ENCODE data around the gene ADAMTS16. TPM values are rescaled to one million over a fixed set of nuclear protein-coding genes. Genes with fewer than 3 reads are reported as not detected.

The ADAMTS16 gene
- total and polyA plus RNA-seq, 7 donors: under 0.01 to 5.3 (median 0.16) TPM; not detected in 2

DNA sequence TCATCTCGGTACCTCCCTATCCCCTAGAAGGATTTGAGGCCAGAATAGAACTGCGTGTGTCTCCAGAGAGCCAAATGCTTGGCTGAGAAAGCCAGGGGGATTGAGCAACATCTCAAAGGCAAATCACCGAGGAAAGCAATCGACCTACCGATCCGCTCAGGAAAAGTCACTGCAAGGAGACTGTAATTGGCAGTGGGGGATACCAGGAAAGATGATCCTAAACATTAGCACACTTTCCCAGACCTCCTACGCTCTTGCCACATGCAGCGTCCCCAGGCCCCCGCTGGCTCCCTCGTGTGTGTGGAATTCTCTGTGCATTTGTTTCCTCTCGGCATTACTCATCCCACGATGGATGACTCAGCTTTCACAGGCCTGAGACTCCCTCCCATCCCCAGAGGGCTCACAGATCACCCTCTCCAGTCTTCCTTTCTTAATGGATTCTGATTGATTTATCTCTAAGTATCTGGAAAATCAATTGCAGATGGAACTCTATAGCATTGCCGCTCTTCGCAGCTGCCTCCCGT lies 200.1 kb downstream of the ADAMTS16 start:
- no peaks in the 10 kb centered on the region for H3K4me1 ChIP-seq
- H3K27me3 ChIP-seq: no peaks in the 10 kb centered on the region
- no peaks in the 10 kb centered on the region for H3K36me3 ChIP-seq
- DNase-seq: peak; percentile 84
- intact Hi-C loops (cut with DNase I): no loop called here
- peaks cover 0 to 2% (median 0%) of the 10 kb centered on the region in 4 donors for H3K9me3 ChIP-seq
- H3K27ac ChIP-seq: peak overlapping the region in 3 of 4 donors; percentile 21 to 52 (median 24)
- TF ChIP-seq, protein P1, sequence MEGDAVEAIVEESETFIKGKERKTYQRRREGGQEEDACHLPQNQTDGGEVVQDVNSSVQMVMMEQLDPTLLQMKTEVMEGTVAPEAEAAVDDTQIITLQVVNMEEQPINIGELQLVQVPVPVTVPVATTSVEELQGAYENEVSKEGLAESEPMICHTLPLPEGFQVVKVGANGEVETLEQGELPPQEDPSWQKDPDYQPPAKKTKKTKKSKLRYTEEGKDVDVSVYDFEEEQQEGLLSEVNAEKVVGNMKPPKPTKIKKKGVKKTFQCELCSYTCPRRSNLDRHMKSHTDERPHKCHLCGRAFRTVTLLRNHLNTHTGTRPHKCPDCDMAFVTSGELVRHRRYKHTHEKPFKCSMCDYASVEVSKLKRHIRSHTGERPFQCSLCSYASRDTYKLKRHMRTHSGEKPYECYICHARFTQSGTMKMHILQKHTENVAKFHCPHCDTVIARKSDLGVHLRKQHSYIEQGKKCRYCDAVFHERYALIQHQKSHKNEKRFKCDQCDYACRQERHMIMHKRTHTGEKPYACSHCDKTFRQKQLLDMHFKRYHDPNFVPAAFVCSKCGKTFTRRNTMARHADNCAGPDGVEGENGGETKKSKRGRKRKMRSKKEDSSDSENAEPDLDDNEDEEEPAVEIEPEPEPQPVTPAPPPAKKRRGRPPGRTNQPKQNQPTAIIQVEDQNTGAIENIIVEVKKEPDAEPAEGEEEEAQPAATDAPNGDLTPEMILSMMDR (IDR thresholded peaks at IDR 0.05): no peak
- peak in 2 of 4 donors; percentile 26 to 63 for TF ChIP-seq POLR2AphosphoS5 (IDR thresholded peaks at IDR 0.05)
- WGBS, 2 donors: 71 to 72% methylated on average over 15 of the region's 15 CpGs
- H3K4me3 ChIP-seq: no peak overlapping the region

DNA sequence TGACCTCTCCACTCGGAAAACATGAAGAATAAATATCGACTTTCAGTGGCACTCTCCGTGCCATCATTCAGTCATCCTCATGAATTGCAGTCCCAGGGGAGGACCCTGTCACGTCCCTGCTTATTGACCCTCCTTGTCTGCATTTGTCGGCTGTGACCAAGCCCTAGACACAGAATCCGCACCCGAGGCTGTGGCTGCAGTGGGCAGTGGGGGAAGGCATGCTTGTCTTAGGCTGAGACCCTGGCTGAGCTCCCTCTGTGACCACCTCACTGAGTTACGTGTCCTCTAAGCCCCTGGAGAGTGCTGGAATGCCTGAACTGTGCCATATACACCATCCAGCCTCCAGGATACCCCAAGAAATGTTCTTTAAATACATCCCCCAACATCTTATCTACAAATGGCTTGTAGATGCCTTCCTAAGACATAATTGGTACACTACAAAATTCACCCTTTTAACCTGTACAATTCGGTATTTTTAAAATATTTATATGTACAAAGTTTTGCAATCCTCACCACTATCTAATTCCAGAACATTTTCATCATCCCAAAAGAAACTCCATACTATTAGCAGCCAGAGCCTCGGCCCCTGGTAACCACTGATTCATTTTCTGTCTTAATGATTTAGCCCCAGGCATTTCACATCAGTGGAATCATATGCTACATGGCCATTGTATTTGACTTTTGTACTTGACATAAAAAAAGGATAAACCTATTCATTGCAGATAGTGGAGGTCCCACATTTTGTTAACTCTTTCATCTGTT lies 201.6 kb downstream of the ADAMTS16 start:
- 82 to 88% methylated on average over 10 of the region's 10 CpGs for WGBS, 2 donors
- H3K36me3 ChIP-seq: no peaks in the 10 kb centered on the region
- peaks cover 0 to 2% (median 0%) of the 10 kb centered on the region in 4 donors for H3K9me3 ChIP-seq
- H3K27ac ChIP-seq: no peak overlapping the region
- H3K4me3 ChIP-seq: no peak overlapping the region
- intact Hi-C loops (cut with DNase I): no loop called here
- H3K4me1 ChIP-seq: no peaks in the 10 kb centered on the region
- TF ChIP-seq, protein P1 (IDR thresholded peaks at IDR 0.05): no peak
- no peak for TF ChIP-seq EP300 (IDR thresholded peaks at IDR 0.05)
- no peak for TF ChIP-seq POLR2A (IDR thresholded peaks at IDR 0.05)
- no peak for TF ChIP-seq POLR2AphosphoS5 (IDR thresholded peaks at IDR 0.05)
- DNase-seq: no peak
- no peaks in the 10 kb centered on the region for H3K27me3 ChIP-seq

DNA sequence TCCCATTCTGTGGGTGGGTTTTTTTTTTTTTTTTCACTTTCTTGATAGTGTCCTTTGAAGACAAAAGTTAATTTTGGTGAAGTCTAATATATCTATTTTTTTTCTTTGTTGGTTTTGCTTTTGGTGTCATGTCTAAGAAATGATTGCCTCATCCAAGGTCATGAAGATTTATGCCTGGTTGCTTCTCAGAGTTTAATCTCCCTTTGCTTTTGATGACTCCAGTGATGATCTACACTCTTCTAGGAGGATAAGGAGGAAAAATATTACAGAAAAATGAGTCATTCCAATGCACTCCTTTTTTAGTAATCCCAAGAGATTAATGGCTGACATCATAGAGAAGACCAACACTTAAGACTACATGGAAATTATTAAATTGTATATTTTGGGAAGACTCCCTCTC lies 202.7 kb downstream of the ADAMTS16 start:
- no peaks in the 10 kb centered on the region for H3K4me1 ChIP-seq
- peaks cover 0 to 2% (median 0%) of the 10 kb centered on the region in 4 donors for H3K9me3 ChIP-seq
- no peak overlapping the region for H3K27ac ChIP-seq
- no peak for DNase-seq
- intact Hi-C loops (cut with DNase I): no loop called here
- H3K36me3 ChIP-seq: no peaks in the 10 kb centered on the region
- H3K27me3 ChIP-seq: no peaks in the 10 kb centered on the region
- no peak overlapping the region for H3K4me3 ChIP-seq
- TF ChIP-seq POLR2A (IDR thresholded peaks at IDR 0.05) (no peak), POLR2AphosphoS5 (IDR thresholded peaks at IDR 0.05) (peak in 1 of 4 donors; percentile 17)

DNA sequence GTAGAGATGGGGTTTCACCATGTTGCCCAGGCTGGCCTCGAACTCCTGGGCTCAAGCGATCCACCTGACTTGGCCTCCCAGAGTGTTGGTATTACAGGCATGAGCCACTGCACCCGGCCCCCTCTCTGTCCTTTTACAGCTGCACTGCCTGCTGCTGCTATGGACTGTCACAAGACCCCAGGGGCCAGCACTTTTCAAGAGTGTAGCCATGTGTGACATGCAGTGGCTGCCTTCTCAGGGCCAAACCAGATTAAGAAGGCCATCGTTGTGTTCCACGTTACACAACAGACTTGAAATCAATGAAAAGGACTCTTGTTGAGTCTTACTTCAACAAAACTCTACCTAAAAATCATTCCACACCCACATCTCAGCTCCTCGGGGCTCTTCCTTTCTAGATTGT lies 203.4 kb downstream of the ADAMTS16 start:
- H3K36me3 ChIP-seq: no peaks in the 10 kb centered on the region
- 73 to 86% methylated on average over 6 of the region's 6 CpGs for WGBS, 2 donors
- H3K27me3 ChIP-seq: no peaks in the 10 kb centered on the region
- TF ChIP-seq POLR2AphosphoS5 (IDR thresholded peaks at IDR 0.05) (no peak), EP300 (IDR thresholded peaks at IDR 0.05) (no peak), POLR2A (IDR thresholded peaks at IDR 0.05) (no peak)
- TF ChIP-seq, protein P1 (IDR thresholded peaks at IDR 0.05): no peak
- H3K9me3 ChIP-seq: peaks cover 0 to 2% (median 0%) of the 10 kb centered on the region in 4 donors
- DNase-seq: no peak
- intact Hi-C loops (cut with DNase I): no loop called here
- no peak overlapping the region for H3K27ac ChIP-seq
- no peak overlapping the region for H3K4me3 ChIP-seq
- H3K4me1 ChIP-seq: no peaks in the 10 kb centered on the region

DNA sequence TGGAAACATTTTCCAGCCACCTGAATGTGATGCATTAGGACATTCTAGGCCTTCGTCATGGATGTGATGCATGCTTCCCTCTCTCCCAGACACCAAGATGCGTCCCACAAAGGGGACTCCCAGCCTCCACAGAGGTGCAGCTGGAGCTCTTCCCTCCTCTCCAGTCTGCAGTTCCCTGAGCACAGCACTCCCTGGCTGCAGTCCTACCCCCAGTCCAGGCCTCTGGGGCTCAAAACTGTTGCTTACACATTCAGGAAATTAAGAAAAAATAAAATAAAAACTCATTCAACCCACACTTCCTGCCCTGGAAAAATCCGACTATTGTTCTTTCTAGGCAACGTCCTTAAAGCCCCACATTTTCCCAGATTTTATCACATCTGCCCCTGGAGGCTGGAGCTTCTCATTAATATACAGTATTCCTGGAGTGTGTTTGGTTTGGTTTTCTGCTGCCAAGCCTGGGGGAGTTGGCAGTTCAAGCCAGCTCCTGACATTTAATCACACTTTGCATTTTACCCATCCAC lies 204.0 kb downstream of the ADAMTS16 start:
- DNase-seq: no peak
- TF ChIP-seq EP300 (IDR thresholded peaks at IDR 0.05): no peak
- no peak for TF ChIP-seq POLR2AphosphoS5 (IDR thresholded peaks at IDR 0.05)
- TF ChIP-seq, protein P1 (IDR thresholded peaks at IDR 0.05): no peak
- TF ChIP-seq POLR2A (IDR thresholded peaks at IDR 0.05): no peak
- no peaks in the 10 kb centered on the region for H3K9me3 ChIP-seq
- H3K36me3 ChIP-seq: no peaks in the 10 kb centered on the region
- H3K27me3 ChIP-seq: no peaks in the 10 kb centered on the region
- intact Hi-C loops (cut with DNase I): no loop called here
- H3K27ac ChIP-seq: no peak overlapping the region
- H3K4me1 ChIP-seq: no peaks in the 10 kb centered on the region
- WGBS, 2 donors: 58 to 76% methylated on average over 4 of the region's 4 CpGs
- no peak overlapping the region for H3K4me3 ChIP-seq
